HL-60 (cell line): ENCODE data around the gene PPM1M.

Experiments
- GABPA ChIP-seq: IDR thresholded peaks from 2 replicates; pipeline ENCODE4 v1.6.1; 2012; ENCODE audit warnings: low read depth
- POLR2AphosphoS5 ChIP-seq: IDR thresholded peaks from 2 replicates; pipeline ENCODE4 v1.6.1; 2012; ENCODE audit warnings: low read depth
- SPI1 ChIP-seq: IDR thresholded peaks from 2 replicates; pipeline ENCODE4 v1.6.1; 2012; ENCODE audit warnings: low read depth, mild to moderate bottlenecking, borderline replicate concordance
- TF ChIP-seq, protein P1 (sequence below): IDR thresholded peaks from one replicate; pipeline ENCODE4 v1.5.1; 2011; ENCODE audit warnings: low read length, control low read depth, inconsistent platforms; ENCODE audit not compliant: insufficient read depth
- TF ChIP-seq, protein P2 (sequence below): IDR thresholded peaks from 2 replicates; pipeline ENCODE4 v1.6.1; 2012; ENCODE audit warnings: low read depth; ENCODE audit not compliant: insufficient replicate concordance

DNA sequence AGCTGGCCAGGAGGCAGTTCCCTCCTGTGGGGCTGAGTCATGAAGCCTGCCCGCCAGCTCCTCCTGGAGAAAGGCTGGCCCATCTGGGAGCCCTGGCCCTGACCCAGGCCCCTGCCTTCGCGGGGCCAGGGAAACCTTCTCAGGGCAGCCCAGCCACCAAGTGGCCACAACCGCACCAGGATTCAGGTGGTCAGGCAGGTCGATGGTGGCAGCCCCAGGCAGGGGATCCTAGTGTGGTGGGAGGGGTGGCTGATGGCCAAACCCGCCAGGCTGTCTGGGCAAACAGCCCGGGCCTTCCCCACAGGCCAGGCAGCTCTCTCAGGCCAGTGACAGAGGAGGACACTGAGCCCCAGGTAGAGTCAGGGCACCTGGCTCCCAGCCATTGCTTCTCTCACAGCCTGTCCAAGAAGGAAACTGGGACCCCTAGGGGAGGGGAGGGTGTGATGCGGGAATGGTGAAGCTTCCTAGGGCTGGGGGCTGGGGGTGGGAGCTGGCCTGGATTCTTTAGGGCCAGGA, 7.8 kb upstream of the PPM1M start:
- TF ChIP-seq, protein P1, sequence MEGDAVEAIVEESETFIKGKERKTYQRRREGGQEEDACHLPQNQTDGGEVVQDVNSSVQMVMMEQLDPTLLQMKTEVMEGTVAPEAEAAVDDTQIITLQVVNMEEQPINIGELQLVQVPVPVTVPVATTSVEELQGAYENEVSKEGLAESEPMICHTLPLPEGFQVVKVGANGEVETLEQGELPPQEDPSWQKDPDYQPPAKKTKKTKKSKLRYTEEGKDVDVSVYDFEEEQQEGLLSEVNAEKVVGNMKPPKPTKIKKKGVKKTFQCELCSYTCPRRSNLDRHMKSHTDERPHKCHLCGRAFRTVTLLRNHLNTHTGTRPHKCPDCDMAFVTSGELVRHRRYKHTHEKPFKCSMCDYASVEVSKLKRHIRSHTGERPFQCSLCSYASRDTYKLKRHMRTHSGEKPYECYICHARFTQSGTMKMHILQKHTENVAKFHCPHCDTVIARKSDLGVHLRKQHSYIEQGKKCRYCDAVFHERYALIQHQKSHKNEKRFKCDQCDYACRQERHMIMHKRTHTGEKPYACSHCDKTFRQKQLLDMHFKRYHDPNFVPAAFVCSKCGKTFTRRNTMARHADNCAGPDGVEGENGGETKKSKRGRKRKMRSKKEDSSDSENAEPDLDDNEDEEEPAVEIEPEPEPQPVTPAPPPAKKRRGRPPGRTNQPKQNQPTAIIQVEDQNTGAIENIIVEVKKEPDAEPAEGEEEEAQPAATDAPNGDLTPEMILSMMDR: no peak
- no peak for TF ChIP-seq POLR2AphosphoS5
- no peak for TF ChIP-seq GABPA
- TF ChIP-seq SPI1: peak; percentile 81; the same call in 1 of the 2 replicates
- TF ChIP-seq, protein P2, sequence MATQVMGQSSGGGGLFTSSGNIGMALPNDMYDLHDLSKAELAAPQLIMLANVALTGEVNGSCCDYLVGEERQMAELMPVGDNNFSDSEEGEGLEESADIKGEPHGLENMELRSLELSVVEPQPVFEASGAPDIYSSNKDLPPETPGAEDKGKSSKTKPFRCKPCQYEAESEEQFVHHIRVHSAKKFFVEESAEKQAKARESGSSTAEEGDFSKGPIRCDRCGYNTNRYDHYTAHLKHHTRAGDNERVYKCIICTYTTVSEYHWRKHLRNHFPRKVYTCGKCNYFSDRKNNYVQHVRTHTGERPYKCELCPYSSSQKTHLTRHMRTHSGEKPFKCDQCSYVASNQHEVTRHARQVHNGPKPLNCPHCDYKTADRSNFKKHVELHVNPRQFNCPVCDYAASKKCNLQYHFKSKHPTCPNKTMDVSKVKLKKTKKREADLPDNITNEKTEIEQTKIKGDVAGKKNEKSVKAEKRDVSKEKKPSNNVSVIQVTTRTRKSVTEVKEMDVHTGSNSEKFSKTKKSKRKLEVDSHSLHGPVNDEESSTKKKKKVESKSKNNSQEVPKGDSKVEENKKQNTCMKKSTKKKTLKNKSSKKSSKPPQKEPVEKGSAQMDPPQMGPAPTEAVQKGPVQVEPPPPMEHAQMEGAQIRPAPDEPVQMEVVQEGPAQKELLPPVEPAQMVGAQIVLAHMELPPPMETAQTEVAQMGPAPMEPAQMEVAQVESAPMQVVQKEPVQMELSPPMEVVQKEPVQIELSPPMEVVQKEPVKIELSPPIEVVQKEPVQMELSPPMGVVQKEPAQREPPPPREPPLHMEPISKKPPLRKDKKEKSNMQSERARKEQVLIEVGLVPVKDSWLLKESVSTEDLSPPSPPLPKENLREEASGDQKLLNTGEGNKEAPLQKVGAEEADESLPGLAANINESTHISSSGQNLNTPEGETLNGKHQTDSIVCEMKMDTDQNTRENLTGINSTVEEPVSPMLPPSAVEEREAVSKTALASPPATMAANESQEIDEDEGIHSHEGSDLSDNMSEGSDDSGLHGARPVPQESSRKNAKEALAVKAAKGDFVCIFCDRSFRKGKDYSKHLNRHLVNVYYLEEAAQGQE: no peak
